ENCODE data around the gene SASH1.

SASH1 gene

GRCh38 chr6:148461986-148462577 lies 119.4 kb downstream of the SASH1 start:
- no peak for DNase-seq

DNA sequence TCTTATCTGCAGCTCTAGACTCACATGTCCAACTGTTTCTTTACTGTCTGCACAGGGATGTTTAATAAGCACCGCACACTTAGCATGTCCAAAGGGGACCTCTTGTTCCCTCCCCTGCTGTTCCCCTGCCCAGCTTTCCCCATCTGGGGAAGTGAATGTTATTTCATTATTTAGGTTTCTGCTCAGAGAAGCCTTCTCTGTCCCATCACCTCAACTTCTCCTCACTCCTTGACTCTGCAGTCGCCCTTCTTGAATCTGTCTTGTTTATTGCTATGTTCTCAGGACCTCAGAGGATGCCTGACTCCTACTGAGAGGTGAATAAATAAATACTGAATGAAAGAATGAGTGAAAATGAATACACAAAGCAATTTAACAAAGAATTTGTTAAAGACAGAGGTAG lies 121.0 kb downstream of the SASH1 start:
- no peak for DNase-seq

DNA sequence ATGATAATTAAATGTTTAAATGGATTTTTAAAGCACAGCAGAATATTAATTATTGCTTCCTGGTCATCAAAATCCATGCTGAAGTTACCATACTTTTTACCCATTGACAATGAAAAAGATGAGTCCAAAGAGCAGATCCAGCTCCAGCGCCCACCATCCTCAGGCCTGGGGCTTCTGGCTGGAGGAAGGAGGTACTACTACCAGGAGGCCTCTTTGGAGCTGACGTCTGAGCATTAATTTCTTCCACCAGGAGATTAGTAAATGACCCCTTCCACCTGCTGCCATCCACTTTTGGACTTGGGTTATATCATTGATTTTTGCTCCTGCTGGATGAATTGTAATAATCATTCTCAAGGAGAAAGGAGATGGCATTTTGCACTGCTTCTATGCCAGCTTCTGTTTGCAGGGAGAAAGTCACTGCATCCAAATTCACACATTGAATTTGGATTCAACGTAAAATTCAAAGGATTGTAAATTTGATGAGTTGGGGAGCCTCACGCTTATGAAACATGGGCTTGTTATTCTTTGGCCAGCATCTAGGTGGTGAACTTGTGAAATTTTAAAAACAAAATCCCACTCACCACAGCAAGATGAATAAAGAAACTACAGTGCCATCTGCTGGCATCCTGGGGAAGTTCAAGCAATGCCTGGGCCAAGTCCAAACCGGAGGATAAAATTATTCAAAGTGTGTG lies 121.8 kb downstream of the SASH1 start:
- DNase-seq, result no peak

DNA sequence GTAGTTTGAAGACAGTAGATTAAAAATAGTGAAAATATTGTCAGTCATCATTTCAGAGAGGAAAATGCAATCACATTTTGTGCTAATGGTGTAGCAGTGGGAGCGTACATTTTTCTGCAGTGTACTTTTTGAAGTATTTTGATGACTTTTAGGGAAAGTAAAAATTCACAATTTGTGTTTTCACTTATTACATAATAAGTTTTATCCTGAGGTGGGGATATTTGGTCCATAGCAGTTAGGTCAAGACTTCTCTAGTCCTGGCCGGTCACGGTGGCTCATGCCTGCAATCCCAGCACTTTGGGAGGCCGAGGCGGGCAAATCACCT lies 122.3 kb downstream of the SASH1 start:
- DNase-seq, result no peak

DNA sequence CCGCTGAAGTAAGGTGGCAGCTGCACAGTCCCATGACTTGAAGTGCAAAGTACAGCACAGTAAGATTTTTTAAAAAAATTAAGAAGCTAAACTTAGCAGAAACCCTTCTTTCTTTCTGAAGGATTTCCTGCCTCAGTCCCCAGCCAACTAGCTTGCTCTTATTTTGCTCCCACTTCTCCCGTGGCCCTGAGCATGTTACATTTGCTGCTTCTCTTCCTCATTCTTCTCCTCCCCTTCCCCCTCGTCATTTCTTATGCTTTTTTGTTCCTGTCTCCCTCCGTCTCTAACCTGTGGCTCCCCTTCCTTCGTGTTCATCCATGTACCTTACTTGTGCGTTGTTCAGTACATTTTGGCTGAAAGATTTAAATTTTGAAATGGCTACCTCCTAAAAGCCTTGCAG lies 123.0 kb downstream of the SASH1 start:
- no peak for DNase-seq

- DNase-seq, result no peak
Observed at GRCh38 chr6:148466158-148466557, 123.5 kb downstream of the SASH1 start.

GRCh38 chr6:148467926-148468325 lies 125.3 kb downstream of the SASH1 start:
- DNase-seq, result no peak

- no peak for DNase-seq
Observed at GRCh38 chr6:148470156-148470555, 127.5 kb downstream of the SASH1 start.

DNA sequence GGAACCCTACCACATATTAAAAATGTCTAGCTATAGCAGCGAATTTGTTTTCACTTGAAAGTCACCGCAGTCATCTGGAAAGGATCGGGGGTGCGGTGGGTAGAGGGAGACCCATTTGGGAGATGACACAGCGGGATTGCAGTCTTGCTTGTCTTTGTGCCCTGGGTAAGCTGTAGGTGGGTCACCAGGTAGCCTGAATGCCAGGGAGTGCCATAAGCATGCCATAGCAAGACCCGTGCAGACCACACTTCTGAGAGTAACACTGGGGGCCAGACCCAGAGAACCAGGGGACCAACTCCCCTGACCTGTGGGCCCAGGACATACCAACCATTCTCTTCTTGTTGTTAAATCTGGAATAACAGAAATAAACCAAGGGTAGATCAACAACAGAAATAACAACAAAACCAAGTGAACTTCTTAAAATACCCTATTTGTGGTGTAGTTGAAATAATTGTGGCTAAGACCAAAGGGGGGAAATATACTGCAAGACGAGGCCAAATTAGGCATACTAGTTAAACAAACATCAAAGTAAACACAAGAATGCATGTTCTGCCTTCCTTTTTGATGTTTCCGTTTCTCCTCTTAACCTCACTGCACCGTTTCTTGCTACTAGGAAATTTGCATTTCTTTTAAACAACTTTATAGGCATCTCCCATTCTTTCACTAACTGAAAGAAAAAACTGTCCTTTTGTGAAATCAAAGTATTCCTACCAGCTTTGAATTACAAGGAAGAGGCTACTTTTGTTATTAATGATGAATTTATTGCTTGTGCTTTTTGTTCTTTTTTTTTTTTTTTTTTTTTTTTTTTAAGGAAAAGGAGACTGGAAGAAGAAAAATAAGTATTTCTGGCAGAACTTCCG lies 128.2 kb downstream of the SASH1 start:
- no peak for DNase-seq

DNA sequence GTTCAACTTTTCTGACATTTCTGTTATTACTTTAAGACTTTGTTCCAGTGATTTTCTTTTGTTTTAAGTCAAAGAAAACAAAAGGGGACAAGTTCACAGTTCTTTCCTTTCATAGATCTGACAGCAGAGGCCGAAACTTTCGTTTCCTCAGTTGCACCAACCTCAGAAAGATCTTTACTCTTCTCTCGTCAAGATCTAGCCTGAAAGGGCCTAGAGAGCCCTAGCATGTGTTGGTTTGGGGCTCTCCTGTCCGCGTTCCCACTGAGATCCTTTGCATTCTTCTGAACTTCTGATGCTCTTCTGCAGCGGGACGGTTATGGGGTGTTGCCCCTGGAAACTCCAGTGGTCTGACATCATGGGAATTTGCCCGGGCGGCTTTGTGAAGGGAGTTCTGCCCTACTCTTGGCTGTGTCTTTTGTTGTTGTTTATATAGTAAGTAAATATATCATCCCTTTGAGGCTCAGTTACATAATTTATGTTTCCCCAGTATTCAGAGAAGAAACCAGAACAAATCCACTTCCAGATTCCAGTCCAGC lies 129.1 kb downstream of the SASH1 start:
- DNase-seq, result no peak

DNA sequence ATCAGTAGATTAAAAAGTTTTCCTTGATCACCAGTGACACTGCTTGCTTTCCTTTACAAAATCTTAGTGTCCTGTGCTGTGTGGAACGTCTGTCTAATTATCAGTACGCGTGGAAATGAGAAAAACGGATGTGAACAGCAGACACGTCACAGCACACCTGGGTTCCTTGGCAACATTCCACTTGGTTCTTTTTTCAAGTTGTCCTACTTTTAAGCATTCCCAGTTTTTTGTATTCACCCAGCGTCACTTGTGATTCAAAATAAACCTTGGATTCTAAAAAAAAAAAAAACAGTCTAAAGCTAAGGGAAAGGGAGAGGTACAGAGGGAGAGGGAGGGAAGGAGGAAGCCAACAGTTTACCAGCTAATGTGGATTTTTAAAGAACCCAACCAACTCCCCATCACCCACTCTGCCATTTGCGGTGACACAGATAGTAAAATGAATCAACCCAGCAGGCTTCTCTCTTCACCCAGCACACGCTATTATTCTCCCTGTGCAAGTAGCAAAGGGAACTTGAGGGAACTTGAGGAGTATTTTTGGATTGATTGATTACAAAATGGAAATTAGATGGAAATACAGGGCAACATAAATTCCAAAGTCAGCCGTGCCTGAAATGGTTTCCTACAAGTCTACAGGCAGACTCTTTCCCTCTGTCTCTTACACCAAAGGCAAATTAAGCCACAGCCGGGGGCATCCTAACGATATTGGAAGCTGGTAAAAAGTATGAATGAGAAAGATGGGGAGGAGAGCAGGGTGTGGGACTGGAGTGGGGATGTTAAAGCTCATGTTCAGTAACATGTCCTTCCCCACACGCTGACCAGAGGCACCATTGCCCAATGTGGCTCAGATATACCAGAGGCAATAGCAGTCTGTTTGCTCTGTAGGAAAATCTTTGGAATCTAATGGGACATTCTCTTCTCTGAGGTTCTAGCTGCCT lies 129.8 kb downstream of the SASH1 start:
- DNase-seq, result no peak

GRCh38 chr6:148479497-148479896 lies 136.9 kb downstream of the SASH1 start:
- no peak for DNase-seq

DNA sequence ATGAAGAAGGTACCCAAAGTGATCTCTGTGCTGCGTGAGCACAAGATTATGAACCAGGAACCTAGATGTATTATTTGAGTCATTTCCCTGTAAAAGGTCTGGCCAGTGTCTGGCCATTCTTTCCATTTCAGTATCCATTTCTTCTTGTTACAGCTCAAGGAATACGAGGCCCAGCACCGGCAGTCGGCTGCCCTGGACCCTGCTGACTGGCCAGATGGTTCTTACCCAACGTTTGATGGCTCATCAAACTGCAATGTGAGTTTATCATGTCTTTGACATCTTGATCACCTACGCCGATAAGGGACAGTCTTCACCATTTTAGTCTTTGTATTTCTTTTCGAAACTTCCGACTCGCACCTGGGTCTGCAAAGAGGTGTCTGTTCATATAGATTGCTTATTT lies 144.8 kb downstream of the SASH1 start:
- DNase-seq, result no peak

- DNase-seq, result no peak
Observed at GRCh38 chr6:148491638-148492251, 149.1 kb downstream of the SASH1 start.

DNA sequence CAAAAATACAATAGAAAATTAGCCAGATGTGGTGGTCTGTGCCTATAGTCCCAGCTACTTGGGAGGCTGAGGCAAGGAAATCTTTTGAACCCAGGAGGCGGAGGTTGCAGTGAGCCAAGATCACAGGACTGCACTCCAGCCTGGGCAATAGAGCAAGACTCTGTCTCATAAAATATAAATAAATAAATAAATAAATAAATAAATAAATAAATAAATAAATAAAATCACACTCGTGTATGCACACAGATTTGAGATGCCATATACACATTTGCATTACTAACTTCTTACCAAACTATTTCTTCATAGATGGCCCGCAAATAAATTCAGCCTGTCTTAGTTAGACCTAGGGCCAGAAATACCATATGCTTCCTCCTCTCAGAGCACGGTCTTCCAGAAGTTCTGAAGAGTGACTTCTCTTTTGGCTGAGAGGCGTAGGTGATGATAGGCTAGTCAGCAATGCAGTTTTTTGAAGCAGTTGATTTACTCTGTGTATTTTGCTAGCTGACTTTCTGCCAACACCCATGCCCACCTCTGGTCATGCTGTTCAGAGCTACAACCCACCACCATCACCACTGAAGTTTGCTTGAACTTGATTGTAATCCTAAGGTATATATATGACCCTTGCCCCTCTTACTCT lies 150.1 kb downstream of the SASH1 start:
- no peak for DNase-seq

- DNase-seq, result no peak
Observed at GRCh38 chr6:148493424-148493823, 150.8 kb downstream of the SASH1 start.

GRCh38 chr6:148494226-148494625 lies 151.6 kb downstream of the SASH1 start:
- no peak for DNase-seq

DNA sequence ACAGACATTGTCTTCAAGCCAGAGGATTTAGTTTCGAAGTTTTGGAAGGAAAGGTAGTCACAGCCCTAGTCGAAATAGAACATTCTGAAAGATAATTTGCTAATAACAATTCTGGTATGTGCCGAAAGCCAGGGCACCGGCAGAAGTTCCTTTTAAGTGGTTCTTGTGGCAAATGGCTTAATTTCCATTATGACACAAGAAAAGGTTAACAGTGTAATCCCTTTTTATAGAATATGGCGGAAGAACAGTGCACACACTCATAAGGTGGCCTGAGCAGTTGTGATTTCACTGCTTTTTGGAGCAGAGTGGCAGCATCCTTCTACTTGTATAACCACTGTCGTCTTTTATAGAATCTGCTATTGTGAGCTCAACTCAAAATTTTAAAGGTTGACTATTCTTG lies 152.4 kb downstream of the SASH1 start:
- DNase-seq, result no peak

- DNase-seq, result no peak
Observed at GRCh38 chr6:148497257-148497656, 154.6 kb downstream of the SASH1 start.

- DNase-seq, result no peak
Observed at GRCh38 chr6:148497717-148498116, 155.1 kb downstream of the SASH1 start.

DNA sequence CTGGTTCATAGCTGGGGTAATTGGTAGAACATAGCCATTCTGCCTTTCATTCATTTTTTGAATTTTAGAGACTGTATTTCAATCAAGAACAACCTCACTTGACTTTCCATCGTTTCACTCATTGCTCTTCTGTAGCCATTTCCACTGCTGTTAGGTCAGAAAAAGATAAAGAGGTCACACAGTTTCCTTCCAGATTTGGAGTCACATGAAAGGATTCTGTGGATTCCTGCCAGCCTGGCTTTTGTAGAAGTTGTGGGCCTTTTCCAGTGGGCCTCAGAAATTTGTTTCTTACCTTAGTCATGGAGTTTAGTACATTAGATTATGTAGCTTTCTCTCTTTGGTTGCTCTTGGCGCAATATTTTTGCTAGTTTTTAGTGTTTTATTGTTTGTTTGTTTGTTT lies 157.8 kb downstream of the SASH1 start:
- no peak for DNase-seq

DNA sequence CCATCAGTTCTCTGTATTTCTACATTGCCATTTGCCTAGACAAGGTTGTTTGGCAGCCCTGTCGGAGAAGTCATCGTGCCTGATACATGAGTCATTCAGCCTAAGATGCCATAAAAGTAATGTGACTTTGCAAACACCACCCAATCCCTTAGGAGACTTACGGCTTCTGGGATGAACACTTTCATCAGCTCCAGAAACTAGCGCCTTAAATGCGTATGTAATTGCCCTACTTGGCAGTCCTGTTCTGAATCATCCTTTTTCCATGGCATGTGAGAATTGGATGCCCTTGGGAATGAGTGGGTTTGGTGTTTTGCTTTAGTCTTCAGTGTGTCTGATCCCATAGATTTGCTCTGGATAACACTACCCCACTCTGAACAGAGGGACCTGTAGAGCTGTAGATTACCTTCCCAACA lies 158.5 kb downstream of the SASH1 start:
- DNase-seq, result no peak
